Stimulated activated CD4-positive, alpha-beta T cell treated with anti-CD3 and anti-CD28 coated beads, TNF-alpha, amount 100 ng/mL, for 1 hour (primary cell): Measurements from ENCODE around the gene SCG5.

Experiments used
- DNase-seq, 3 donors: peaks; one replicate each; pipeline ENCODE4 v3.0.0-alpha.2; 2020; ENCODE audit warnings: low read depth in 3 of 3, low spot score in 1 of 3

The SCG5 gene

GRCh38 chr15:32659340-32660155 is 18.0 kb downstream of the SCG5 start:
- DNase-seq: no peak

GRCh38 chr15:32663671-32664070 is 22.2 kb downstream of the SCG5 start:
- DNase-seq: no peak

GRCh38 chr15:32664796-32665195 is 23.3 kb downstream of the SCG5 start:
- no peak for DNase-seq

- DNase-seq: no peak
These were observed 25.8 kb downstream of the SCG5 start for GRCh38 chr15:32667321-32667720.

- DNase-seq: no peak
These were observed 27.4 kb downstream of the SCG5 start for GRCh38 chr15:32668942-32669341.

GRCh38 chr15:32669896-32670611 is 28.5 kb downstream of the SCG5 start:
- no peak for DNase-seq

- no peak for DNase-seq
These were observed 29.1 kb downstream of the SCG5 start for GRCh38 chr15:32670623-32671022.

GRCh38 chr15:32671339-32672325 is 30.1 kb downstream of the SCG5 start:
- DNase-seq: no peak

- DNase-seq: no peak
These were observed 33.2 kb downstream of the SCG5 start for GRCh38 chr15:32674681-32675080.

GRCh38 chr15:32675466-32675865 is 34.0 kb downstream of the SCG5 start:
- no peak for DNase-seq

GRCh38 chr15:32676169-32676568 is 34.7 kb downstream of the SCG5 start:
- no peak for DNase-seq

GRCh38 chr15:32677238-32677750 is 35.8 kb downstream of the SCG5 start:
- no peak for DNase-seq

- no peak for DNase-seq
These were observed 37.8 kb downstream of the SCG5 start for GRCh38 chr15:32679298-32679690.

- DNase-seq: no peak
These were observed 41.1 kb downstream of the SCG5 start for GRCh38 chr15:32682569-32682968.

GRCh38 chr15:32682977-32683630 is 41.6 kb downstream of the SCG5 start:
- DNase-seq: no peak

GRCh38 chr15:32683906-32684584 is 42.5 kb downstream of the SCG5 start:
- DNase-seq: no peak

GRCh38 chr15:32685576-32685975 is 44.1 kb downstream of the SCG5 start:
- DNase-seq: no peak

- DNase-seq: no peak
These were observed 46.0 kb downstream of the SCG5 start for GRCh38 chr15:32687556-32687955.

- DNase-seq: no peak
These were observed 46.7 kb downstream of the SCG5 start for GRCh38 chr15:32688151-32688639.
